Measurements from ENCODE around the gene MOB3B.

DNA sequence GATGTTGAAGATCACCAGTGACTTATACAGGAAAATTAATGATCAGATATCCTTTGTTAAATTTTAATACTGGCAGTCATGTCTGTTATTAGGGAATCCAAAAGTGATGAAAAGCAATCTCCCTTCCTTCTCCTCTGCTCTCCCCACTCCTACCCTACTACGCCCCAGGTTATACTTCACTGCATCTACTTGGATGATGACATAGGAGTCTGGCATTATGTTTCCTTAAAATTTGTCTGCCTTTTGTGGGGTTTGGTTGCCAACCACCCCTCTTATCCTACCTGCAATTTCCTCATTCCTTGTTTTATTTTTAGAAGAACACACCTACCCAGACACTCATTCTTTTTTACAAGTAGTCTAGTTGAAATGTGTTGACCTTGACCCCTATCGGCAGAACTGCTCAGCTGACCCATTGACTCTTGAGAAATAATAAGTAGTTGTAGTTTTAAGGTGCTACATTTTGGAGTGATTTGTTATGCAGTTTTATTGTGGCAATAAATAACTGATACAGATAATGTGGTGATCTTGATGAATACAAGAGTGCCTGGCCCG is 5.1 kb upstream of the MOB3B start:
- TF ChIP-seq, protein P1, sequence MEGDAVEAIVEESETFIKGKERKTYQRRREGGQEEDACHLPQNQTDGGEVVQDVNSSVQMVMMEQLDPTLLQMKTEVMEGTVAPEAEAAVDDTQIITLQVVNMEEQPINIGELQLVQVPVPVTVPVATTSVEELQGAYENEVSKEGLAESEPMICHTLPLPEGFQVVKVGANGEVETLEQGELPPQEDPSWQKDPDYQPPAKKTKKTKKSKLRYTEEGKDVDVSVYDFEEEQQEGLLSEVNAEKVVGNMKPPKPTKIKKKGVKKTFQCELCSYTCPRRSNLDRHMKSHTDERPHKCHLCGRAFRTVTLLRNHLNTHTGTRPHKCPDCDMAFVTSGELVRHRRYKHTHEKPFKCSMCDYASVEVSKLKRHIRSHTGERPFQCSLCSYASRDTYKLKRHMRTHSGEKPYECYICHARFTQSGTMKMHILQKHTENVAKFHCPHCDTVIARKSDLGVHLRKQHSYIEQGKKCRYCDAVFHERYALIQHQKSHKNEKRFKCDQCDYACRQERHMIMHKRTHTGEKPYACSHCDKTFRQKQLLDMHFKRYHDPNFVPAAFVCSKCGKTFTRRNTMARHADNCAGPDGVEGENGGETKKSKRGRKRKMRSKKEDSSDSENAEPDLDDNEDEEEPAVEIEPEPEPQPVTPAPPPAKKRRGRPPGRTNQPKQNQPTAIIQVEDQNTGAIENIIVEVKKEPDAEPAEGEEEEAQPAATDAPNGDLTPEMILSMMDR (IDR thresholded peaks at IDR 0.05), result no peak
- no peak for TF ChIP-seq POLR2A (IDR thresholded peaks at IDR 0.05)
